Lower leg skin (tissue), 3 donors: ENCODE measurements around the gene ATCAY.

Source experiments
- POLR2A ChIP-seq, 2 donors: fragments of 450-650 bp; IDR thresholded peaks; one replicate each; pipeline ENCODE4 v1.6.1; 2016 to 2017; ENCODE audit warnings: antibody characterized with exemption in 2 of 2, mild to moderate bottlenecking in 1 of 2, moderate library complexity in 1 of 2
- TF ChIP-seq, protein P1 (sequence below), 3 donors: fragments of 450-650 bp; IDR thresholded peaks; one replicate each; pipeline ENCODE4 v1.5.1; 2016; ENCODE audit warnings: antibody characterized with exemption in 3 of 3, mild to moderate bottlenecking in 3 of 3, moderate library complexity in 2 of 3

DNA sequence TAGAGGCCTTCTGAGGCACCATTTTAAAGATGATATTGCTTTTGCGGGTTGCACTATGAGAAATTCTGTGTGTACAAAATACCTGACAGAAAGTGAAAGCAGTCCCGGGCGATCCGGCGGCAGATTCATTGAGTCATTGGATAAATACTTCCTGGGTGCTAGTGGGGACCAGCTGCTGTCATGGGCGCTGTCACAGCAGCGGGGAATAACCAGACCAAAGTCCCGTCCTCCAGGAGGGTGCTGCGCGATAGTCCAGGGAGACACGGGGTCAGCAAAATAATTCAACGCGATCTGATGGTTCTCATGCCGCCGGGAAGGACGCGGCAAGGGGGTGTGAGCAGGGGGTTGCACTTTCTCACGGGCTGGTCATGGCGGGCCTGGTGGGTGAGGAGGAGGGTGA lies 25.2 kb upstream of the ATCAY start:
- no peak for TF ChIP-seq POLR2A (IDR thresholded peaks at IDR 0.05)
- TF ChIP-seq, protein P1, sequence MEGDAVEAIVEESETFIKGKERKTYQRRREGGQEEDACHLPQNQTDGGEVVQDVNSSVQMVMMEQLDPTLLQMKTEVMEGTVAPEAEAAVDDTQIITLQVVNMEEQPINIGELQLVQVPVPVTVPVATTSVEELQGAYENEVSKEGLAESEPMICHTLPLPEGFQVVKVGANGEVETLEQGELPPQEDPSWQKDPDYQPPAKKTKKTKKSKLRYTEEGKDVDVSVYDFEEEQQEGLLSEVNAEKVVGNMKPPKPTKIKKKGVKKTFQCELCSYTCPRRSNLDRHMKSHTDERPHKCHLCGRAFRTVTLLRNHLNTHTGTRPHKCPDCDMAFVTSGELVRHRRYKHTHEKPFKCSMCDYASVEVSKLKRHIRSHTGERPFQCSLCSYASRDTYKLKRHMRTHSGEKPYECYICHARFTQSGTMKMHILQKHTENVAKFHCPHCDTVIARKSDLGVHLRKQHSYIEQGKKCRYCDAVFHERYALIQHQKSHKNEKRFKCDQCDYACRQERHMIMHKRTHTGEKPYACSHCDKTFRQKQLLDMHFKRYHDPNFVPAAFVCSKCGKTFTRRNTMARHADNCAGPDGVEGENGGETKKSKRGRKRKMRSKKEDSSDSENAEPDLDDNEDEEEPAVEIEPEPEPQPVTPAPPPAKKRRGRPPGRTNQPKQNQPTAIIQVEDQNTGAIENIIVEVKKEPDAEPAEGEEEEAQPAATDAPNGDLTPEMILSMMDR (IDR thresholded peaks at IDR 0.05), result no peak
